ENCODE measurements around the gene CLPSL1.

DNA sequence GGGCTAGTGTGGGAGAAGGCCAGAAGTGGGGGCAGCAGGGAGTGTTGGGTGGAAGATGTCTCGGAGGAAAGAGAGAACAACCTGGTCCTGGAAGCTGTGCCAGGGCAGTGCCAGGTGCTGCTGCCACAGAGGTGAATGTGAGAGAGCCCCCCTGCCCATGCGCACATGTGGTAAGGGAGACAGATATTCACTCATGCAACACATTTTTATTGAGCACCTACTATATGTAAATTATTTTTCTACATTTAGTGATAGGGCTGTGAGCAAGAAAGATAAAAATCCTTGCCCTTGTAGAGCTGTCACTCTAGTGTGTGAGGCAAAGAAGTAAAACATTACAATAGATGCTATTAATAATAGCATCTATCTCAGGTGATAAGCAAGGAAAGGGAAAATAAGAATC, 471 bp downstream of the CLPSL1 start:
- no peak for TF ChIP-seq BHLHE40 (IDR thresholded peaks at IDR 0.05; ENCODE audit: low read depth, low read length)
- TF ChIP-seq, protein P1, sequence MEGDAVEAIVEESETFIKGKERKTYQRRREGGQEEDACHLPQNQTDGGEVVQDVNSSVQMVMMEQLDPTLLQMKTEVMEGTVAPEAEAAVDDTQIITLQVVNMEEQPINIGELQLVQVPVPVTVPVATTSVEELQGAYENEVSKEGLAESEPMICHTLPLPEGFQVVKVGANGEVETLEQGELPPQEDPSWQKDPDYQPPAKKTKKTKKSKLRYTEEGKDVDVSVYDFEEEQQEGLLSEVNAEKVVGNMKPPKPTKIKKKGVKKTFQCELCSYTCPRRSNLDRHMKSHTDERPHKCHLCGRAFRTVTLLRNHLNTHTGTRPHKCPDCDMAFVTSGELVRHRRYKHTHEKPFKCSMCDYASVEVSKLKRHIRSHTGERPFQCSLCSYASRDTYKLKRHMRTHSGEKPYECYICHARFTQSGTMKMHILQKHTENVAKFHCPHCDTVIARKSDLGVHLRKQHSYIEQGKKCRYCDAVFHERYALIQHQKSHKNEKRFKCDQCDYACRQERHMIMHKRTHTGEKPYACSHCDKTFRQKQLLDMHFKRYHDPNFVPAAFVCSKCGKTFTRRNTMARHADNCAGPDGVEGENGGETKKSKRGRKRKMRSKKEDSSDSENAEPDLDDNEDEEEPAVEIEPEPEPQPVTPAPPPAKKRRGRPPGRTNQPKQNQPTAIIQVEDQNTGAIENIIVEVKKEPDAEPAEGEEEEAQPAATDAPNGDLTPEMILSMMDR (conservative IDR thresholded peaks at IDR 0.05; ENCODE audit: low read depth, low read length): no peak
- TF ChIP-seq SMC3 (IDR thresholded peaks at IDR 0.05; ENCODE audit: low read depth, low read length): no peak
- no peak for TF ChIP-seq CEBPB (IDR thresholded peaks at IDR 0.05; ENCODE audit: low read depth, low read length)
- TF ChIP-seq RAD21 (IDR thresholded peaks at IDR 0.05; ENCODE audit: low read length): no peak
- TF ChIP-seq FOS (IDR thresholded peaks at IDR 0.05; ENCODE audit: low read depth, low read length): no peak
- no peak for TF ChIP-seq POLR2A (IDR thresholded peaks at IDR 0.05; ENCODE audit: low read depth, low read length)
- TF ChIP-seq MAFK (IDR thresholded peaks at IDR 0.05; ENCODE audit: low read depth, low read length): no peak
